Measurements from ENCODE around the gene KRTAP10-9. TPM values are rescaled to one million over a fixed set of nuclear protein-coding genes. Genes with fewer than 3 reads are reported as not detected.
"Not testable (repeated sequence)": the region's sequence is repeated elsewhere in the genome, so short reads cannot be mapped to it uniquely, and the experiment has no call there.

Gene KRTAP10-9
- total RNA-seq, 1 donor from 2014 or later, result not detected

DNA sequence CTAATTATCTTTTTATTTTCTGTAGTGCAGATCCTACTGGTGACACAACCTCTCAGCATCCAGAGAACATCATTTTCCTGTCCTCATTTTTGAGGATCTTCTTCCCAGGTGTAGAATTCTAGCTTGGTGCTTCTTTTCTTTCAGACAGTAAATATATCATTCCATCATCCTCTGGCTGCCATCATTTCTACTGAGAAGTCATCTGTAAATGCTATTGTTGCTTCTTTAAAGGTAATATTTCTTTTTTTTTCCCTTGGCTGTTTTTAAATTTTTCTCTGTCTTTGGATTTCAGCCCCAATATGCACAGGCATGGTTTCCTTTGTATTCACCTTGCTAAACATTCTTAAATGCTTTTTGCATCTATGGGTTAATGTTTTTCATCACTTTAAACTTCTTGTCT, 3.3 kb upstream of the KRTAP10-9 start:
- H3K27ac Mint-ChIP-seq (ENCODE audit: unreplicated experiment), result no peak overlapping the region
- H3K36me3 Mint-ChIP-seq (ENCODE audit: low read depth, unreplicated experiment), result peaks cover 7% of the 10 kb centered on the region
- TF ChIP-seq, protein P1, sequence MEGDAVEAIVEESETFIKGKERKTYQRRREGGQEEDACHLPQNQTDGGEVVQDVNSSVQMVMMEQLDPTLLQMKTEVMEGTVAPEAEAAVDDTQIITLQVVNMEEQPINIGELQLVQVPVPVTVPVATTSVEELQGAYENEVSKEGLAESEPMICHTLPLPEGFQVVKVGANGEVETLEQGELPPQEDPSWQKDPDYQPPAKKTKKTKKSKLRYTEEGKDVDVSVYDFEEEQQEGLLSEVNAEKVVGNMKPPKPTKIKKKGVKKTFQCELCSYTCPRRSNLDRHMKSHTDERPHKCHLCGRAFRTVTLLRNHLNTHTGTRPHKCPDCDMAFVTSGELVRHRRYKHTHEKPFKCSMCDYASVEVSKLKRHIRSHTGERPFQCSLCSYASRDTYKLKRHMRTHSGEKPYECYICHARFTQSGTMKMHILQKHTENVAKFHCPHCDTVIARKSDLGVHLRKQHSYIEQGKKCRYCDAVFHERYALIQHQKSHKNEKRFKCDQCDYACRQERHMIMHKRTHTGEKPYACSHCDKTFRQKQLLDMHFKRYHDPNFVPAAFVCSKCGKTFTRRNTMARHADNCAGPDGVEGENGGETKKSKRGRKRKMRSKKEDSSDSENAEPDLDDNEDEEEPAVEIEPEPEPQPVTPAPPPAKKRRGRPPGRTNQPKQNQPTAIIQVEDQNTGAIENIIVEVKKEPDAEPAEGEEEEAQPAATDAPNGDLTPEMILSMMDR (IDR thresholded peaks at IDR 0.05; ENCODE audit: unreplicated experiment), result no peak
- H3K4me3 Mint-ChIP-seq (ENCODE audit: unreplicated experiment), result no peak overlapping the region
- DNase-seq (ENCODE audit: low spot score), result no peak
- no peaks in the 10 kb centered on the region for H3K9me3 Mint-ChIP-seq (ENCODE audit: unreplicated experiment)
- peaks cover 3% of the 10 kb centered on the region for H3K4me1 Mint-ChIP-seq (ENCODE audit: unreplicated experiment)
- peaks cover 7% of the 10 kb centered on the region for H3K27me3 Mint-ChIP-seq (ENCODE audit: unreplicated experiment)

DNA sequence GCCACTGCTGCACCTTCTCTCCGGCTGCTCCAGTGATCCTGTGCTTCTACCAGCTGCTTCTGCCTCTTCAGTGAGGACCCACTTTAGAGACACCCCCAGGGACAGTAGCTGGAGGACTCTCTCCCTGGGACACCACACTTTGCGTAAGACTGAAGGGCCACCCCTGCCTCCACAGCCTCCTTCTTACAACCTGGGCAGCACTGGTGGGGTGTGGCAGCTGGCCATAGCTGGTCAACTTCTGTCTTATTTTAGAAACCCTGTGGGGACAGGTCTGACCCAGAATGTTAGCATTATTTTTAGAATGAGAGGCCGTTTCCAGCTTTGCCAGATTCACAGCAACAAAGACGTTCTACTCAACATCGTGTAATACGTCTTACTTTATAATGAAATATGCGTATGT, 1.1 kb upstream of the KRTAP10-9 start:
- DNase-seq (ENCODE audit: low spot score), result no peak
- Mint-ChIP-seq H3K27ac (ENCODE audit: unreplicated experiment) (no peak overlapping the region), H3K36me3 (ENCODE audit: low read depth, unreplicated experiment) (peaks cover 7% of the 10 kb centered on the region), H3K4me1 (ENCODE audit: unreplicated experiment) (peaks cover 2% of the 10 kb centered on the region), H3K4me3 (ENCODE audit: unreplicated experiment) (no peak overlapping the region), H3K9me3 (ENCODE audit: unreplicated experiment) (no peaks in the 10 kb centered on the region), H3K27me3 (ENCODE audit: unreplicated experiment) (peaks cover 7% of the 10 kb centered on the region)
- TF ChIP-seq, protein P1 (IDR thresholded peaks at IDR 0.05; ENCODE audit: unreplicated experiment), result no peak

GRCh38 chr21:44626262-44626661, 631 bp upstream of the KRTAP10-9 start:
- Mint-ChIP-seq H3K27me3 (ENCODE audit: unreplicated experiment) (peaks cover 7% of the 10 kb centered on the region), H3K4me1 (ENCODE audit: unreplicated experiment) (peaks cover 2% of the 10 kb centered on the region), H3K9me3 (ENCODE audit: unreplicated experiment) (no peaks in the 10 kb centered on the region), H3K36me3 (ENCODE audit: low read depth, unreplicated experiment) (peaks cover 7% of the 10 kb centered on the region), H3K4me3 (ENCODE audit: unreplicated experiment) (no peak overlapping the region), H3K27ac (ENCODE audit: unreplicated experiment) (no peak overlapping the region)
- no peak for DNase-seq (ENCODE audit: low spot score)
- TF ChIP-seq, protein P1 (IDR thresholded peaks at IDR 0.05; ENCODE audit: unreplicated experiment), result no peak

- H3K27me3 Mint-ChIP-seq (ENCODE audit: unreplicated experiment); H3K9me3 Mint-ChIP-seq (ENCODE audit: unreplicated experiment); H3K4me1 Mint-ChIP-seq (ENCODE audit: unreplicated experiment); H3K4me3 Mint-ChIP-seq (ENCODE audit: unreplicated experiment); DNase-seq (ENCODE audit: low spot score); H3K27ac Mint-ChIP-seq (ENCODE audit: unreplicated experiment): not testable (repeated sequence)
- H3K36me3 Mint-ChIP-seq (ENCODE audit: low read depth, unreplicated experiment), result peaks cover 15% of the 10 kb centered on the region
Measured at GRCh38 chr21:44627181-44627822, 409 bp downstream of the KRTAP10-9 start.

DNA sequence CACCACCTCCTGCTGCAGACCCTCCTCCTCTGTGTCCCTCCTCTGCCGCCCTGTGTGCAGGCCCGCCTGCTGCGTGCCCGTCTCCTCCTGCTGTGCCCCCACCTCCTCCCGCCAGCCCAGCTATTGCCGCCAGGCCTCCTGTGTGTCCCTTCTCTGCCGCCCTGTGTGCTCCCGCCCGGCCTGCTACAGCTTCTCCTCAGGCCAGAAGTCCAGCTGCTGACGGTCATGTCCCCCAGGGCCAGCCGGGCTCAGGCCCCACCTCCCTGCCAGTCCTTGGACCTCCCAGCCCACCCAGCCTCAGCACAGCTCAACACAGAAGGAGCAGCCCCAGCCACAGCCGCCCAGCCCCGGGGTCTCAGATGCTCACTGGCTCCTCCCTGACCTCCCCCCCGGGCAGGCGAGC, 939 bp downstream of the KRTAP10-9 start:
- not testable (repeated sequence) for H3K4me1 Mint-ChIP-seq (ENCODE audit: unreplicated experiment); H3K4me3 Mint-ChIP-seq (ENCODE audit: unreplicated experiment); H3K9me3 Mint-ChIP-seq (ENCODE audit: unreplicated experiment); H3K27ac Mint-ChIP-seq (ENCODE audit: unreplicated experiment); H3K27me3 Mint-ChIP-seq (ENCODE audit: unreplicated experiment); DNase-seq (ENCODE audit: low spot score)
- H3K36me3 Mint-ChIP-seq (ENCODE audit: low read depth, unreplicated experiment), result peaks cover 15% of the 10 kb centered on the region

DNA sequence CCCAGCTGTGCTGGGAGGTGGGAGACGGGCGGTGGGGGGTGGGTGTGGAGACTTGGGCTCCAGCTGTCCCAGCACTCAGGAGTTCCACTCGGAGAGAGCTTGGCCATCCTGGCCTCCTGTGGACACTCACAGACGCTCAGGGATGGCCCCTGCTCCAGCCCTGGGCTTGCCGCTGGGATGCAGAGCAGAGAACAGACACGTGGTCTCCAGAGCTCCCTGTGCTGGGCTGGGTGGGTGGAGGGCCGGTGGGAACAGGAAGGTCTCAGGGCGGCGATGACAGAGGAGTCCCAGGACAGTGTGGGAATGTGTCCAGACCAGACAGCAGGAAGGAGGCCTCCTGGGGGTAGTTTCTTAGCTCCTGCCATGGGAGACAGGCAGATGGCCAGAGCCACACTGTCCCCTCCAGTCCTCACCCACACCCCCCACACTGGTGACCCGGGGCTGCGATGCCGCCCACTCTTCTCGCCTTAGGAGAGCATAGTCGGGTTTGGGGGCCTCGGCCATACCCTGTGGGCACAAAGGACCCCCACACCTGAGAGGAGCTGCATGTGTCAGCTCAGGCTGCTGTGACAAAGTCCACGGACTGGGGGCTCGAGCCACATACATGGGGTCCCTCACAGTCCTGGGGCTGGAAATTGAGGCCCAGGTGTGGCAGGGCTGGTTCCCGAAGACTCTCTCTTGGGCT, 2.0 kb downstream of the KRTAP10-9 start:
- H3K4me3 Mint-ChIP-seq (ENCODE audit: unreplicated experiment), result no peak overlapping the region
- TF ChIP-seq, protein P1 (IDR thresholded peaks at IDR 0.05; ENCODE audit: unreplicated experiment), result no peak
- DNase-seq (ENCODE audit: low spot score), result no peak

More for the DNA sequence above, 2.0 kb downstream of the KRTAP10-9 start:
- no peak overlapping the region for H3K27ac Mint-ChIP-seq (ENCODE audit: unreplicated experiment)
- H3K27me3 Mint-ChIP-seq (ENCODE audit: unreplicated experiment), result peaks cover 4% of the 10 kb centered on the region
- peaks cover 15% of the 10 kb centered on the region for H3K36me3 Mint-ChIP-seq (ENCODE audit: low read depth, unreplicated experiment)
- H3K4me1 Mint-ChIP-seq (ENCODE audit: unreplicated experiment), result peaks cover 2% of the 10 kb centered on the region
- peaks cover 4% of the 10 kb centered on the region for H3K9me3 Mint-ChIP-seq (ENCODE audit: unreplicated experiment)
